ENCODE results near the gene UCHL5. TPM values are rescaled to one million over a fixed set of nuclear protein-coding genes. Genes with fewer than 3 reads are reported as not detected.
A peak's percentile ranks its signal among the peaks of the same experiment; 100 is the strongest.

The UCHL5 gene
- total RNA-seq, 1 experiment from 2014 or later = 100 TPM

GRCh38 chr1:193031431-193031830 is 27.7 kb downstream of the UCHL5 start:
- TF ChIP-seq, protein P1, sequence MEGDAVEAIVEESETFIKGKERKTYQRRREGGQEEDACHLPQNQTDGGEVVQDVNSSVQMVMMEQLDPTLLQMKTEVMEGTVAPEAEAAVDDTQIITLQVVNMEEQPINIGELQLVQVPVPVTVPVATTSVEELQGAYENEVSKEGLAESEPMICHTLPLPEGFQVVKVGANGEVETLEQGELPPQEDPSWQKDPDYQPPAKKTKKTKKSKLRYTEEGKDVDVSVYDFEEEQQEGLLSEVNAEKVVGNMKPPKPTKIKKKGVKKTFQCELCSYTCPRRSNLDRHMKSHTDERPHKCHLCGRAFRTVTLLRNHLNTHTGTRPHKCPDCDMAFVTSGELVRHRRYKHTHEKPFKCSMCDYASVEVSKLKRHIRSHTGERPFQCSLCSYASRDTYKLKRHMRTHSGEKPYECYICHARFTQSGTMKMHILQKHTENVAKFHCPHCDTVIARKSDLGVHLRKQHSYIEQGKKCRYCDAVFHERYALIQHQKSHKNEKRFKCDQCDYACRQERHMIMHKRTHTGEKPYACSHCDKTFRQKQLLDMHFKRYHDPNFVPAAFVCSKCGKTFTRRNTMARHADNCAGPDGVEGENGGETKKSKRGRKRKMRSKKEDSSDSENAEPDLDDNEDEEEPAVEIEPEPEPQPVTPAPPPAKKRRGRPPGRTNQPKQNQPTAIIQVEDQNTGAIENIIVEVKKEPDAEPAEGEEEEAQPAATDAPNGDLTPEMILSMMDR (conservative IDR thresholded peaks at IDR 0.05; ENCODE audit: low read depth, low read length) = peak; percentile 59
- TF ChIP-seq EZH2 (IDR thresholded peaks at IDR 0.05; ENCODE audit: borderline replicate concordance, low read depth, low read length, poor library complexity, severe bottlenecking) = no peak
- Histone ChIP-seq H3K4me3 (ENCODE audit: low read depth, low read length, poor library complexity, severe bottlenecking) (no peak overlapping the region), H3K9me3 (ENCODE audit: low read depth, low read length, poor library complexity, severe bottlenecking) (peaks cover 3% of the 10 kb centered on the region), H3K27ac (ENCODE audit: low read depth, low read length, poor library complexity, severe bottlenecking) (no peak overlapping the region), H3K36me3 (ENCODE audit: insufficient read depth, low read length, poor library complexity, severe bottlenecking) (peaks cover 18% of the 10 kb centered on the region), H3K4me1 (ENCODE audit: insufficient read depth, low read length, poor library complexity, severe bottlenecking) (peaks cover 8% of the 10 kb centered on the region), H3K27me3 (replicated peaks; ENCODE audit: insufficient read depth, low read depth, low read length, poor library complexity) (no peaks in the 10 kb centered on the region)
- CTCF ChIA-PET = interaction anchor here (0.9 kb wide), 1 partner anchor 12 kb away, joined by 3 read pairs; no protein-coding TSS in a partner anchor
- peak; percentile 30 for DNase-seq (ENCODE audit: low spot score)
- intact Hi-C loops (cut with micrococcal nuclease; ENCODE audit: unreplicated experiment) = no loop called here
- no TSS peak for BruUV-seq (replicated peaks)
- POLR2A ChIA-PET (ENCODE audit: low non-redundant PET) = no interaction called here

GRCh38 chr1:193030280-193030679 is 28.9 kb downstream of the UCHL5 start:
- POLR2A ChIA-PET (ENCODE audit: low non-redundant PET) = no interaction called here
- CTCF ChIA-PET = no interaction called here

GRCh38 chr1:193025218-193025617 is 33.9 kb downstream of the UCHL5 start:
- DNase-seq (ENCODE audit: low spot score) = no peak
- H3K4me3 ChIP-seq (ENCODE audit: low read depth, low read length, poor library complexity, severe bottlenecking) = no peak overlapping the region
- H3K4me1 ChIP-seq (ENCODE audit: insufficient read depth, low read length, poor library complexity, severe bottlenecking) = no peaks in the 10 kb centered on the region
- intact Hi-C loops (cut with micrococcal nuclease; ENCODE audit: unreplicated experiment) = no loop called here
- peaks cover 40% of the 10 kb centered on the region for H3K36me3 ChIP-seq (ENCODE audit: insufficient read depth, low read length, poor library complexity, severe bottlenecking)
- H3K27ac ChIP-seq (ENCODE audit: low read depth, low read length, poor library complexity, severe bottlenecking) = no peak overlapping the region
- no TSS peak for BruUV-seq (replicated peaks)
- ChIA-PET CTCF (no interaction called here), POLR2A (ENCODE audit: low non-redundant PET) (no interaction called here)
- H3K27me3 ChIP-seq (replicated peaks; ENCODE audit: insufficient read depth, low read depth, low read length, poor library complexity) = no peaks in the 10 kb centered on the region
- no peak for TF ChIP-seq EZH2 (IDR thresholded peaks at IDR 0.05; ENCODE audit: borderline replicate concordance, low read depth, low read length, poor library complexity, severe bottlenecking)
- TF ChIP-seq, protein P1 (conservative IDR thresholded peaks at IDR 0.05; ENCODE audit: low read depth, low read length) = no peak
- H3K9me3 ChIP-seq (ENCODE audit: low read depth, low read length, poor library complexity, severe bottlenecking) = no peaks in the 10 kb centered on the region

More at GRCh38 chr1:193030280-193030679, 28.9 kb downstream of the UCHL5 start:
- no peak overlapping the region for H3K4me3 ChIP-seq (ENCODE audit: low read depth, low read length, poor library complexity, severe bottlenecking)
- intact Hi-C loops (cut with micrococcal nuclease; ENCODE audit: unreplicated experiment) = no loop called here
- H3K4me1 ChIP-seq (ENCODE audit: insufficient read depth, low read length, poor library complexity, severe bottlenecking) = peaks cover 8% of the 10 kb centered on the region
- DNase-seq (ENCODE audit: low spot score) = no peak
- peaks cover 18% of the 10 kb centered on the region for H3K36me3 ChIP-seq (ENCODE audit: insufficient read depth, low read length, poor library complexity, severe bottlenecking)
- H3K27ac ChIP-seq (ENCODE audit: low read depth, low read length, poor library complexity, severe bottlenecking) = no peak overlapping the region
- TF ChIP-seq, protein P1 (conservative IDR thresholded peaks at IDR 0.05; ENCODE audit: low read depth, low read length) = no peak
- no peak for TF ChIP-seq EZH2 (IDR thresholded peaks at IDR 0.05; ENCODE audit: borderline replicate concordance, low read depth, low read length, poor library complexity, severe bottlenecking)
- BruUV-seq (replicated peaks) = no TSS peak
- peaks cover under 1% of the 10 kb centered on the region for H3K9me3 ChIP-seq (ENCODE audit: low read depth, low read length, poor library complexity, severe bottlenecking)
- no peaks in the 10 kb centered on the region for H3K27me3 ChIP-seq (replicated peaks; ENCODE audit: insufficient read depth, low read depth, low read length, poor library complexity)

All from A673 (cell line).